SK-N-SH treated with all-trans-retinoic acid at 6 μM for 48 hours (cell line): ENCODE measurements around the gene MTNR1B.

Source experiments
- ARNTL ChIP-seq: fragments of 450-650 bp; formaldehyde crosslinking; IDR thresholded peaks from 2 replicates; pipeline ENCODE4 v1.5.0; 2020; ENCODE audit warnings: low read depth, mild to moderate bottlenecking, moderate library complexity, borderline replicate concordance
- ISL1 ChIP-seq: fragments of 250-450 bp; sonication (Bioruptor Pico); IDR thresholded peaks from 2 replicates; pipeline ENCODE4 v2.1.2; 2022; ENCODE audit warnings: mild to moderate bottlenecking, moderate library complexity
- OSR1 ChIP-seq: fragments of 250-450 bp; sonication (Bioruptor Pico); IDR thresholded peaks from 2 replicates; pipeline ENCODE4 v1.8.0; 2022; ENCODE audit warnings: moderate library complexity, mild to moderate bottlenecking, inconsistent platforms
- PPARA ChIP-seq: fragments of 250-450 bp; sonication (Bioruptor Pico); IDR thresholded peaks from 2 replicates; pipeline ENCODE4 v1.5.0; 2020; ENCODE audit warnings: mild to moderate bottlenecking, borderline replicate concordance
- RARB ChIP-seq: fragments of 250-450 bp; sonication (Bioruptor Pico); IDR thresholded peaks from 2 replicates; pipeline ENCODE4 v1.8.0; 2021; ENCODE audit warnings: mild to moderate bottlenecking, moderate library complexity
- ZC3H10 ChIP-seq: fragments of 250-450 bp; sonication (Bioruptor Pico); IDR thresholded peaks from 2 replicates; pipeline ENCODE4 v1.5.1; 2021; ENCODE audit warnings: mild to moderate bottlenecking, moderate library complexity
- ZFP3 ChIP-seq: fragments of 250-450 bp; sonication (Bioruptor Pico); IDR thresholded peaks from 2 replicates; pipeline ENCODE4 v1.5.0; 2020; ENCODE audit warnings: mild to moderate bottlenecking, moderate library complexity
- ZFP30 ChIP-seq: fragments of 450-650 bp; formaldehyde crosslinking; IDR thresholded peaks from 2 replicates; pipeline ENCODE4 v1.5.0; 2022; ENCODE audit warnings: mild to moderate bottlenecking, moderate library complexity
- ZNF565 ChIP-seq: fragments of 450-650 bp; formaldehyde crosslinking; conservative IDR thresholded peaks from 2 replicates; pipeline ENCODE4 v1.5.0; 2020; ENCODE audit warnings: low read depth, mild to moderate bottlenecking, moderate library complexity
- TF ChIP-seq, protein P1 (sequence below): fragments of 250-450 bp; sonication (Bioruptor Pico); IDR thresholded peaks from 2 replicates; pipeline ENCODE4 v1.5.0; 2020; ENCODE audit warnings: mild to moderate bottlenecking, moderate library complexity
- TF ChIP-seq, protein P2 (sequence below): fragments of 250-450 bp; sonication (Bioruptor Pico); IDR thresholded peaks from 2 replicates; pipeline ENCODE4 v1.5.1; 2021; ENCODE audit warnings: mild to moderate bottlenecking, moderate library complexity
- TF ChIP-seq, protein P3 (sequence below): fragments of 250-450 bp; sonication (Bioruptor Pico); IDR thresholded peaks from 2 replicates; pipeline ENCODE4 v1.5.1; 2020; ENCODE audit warnings: low read depth, mild to moderate bottlenecking, moderate library complexity
- TF ChIP-seq, protein P4 (sequence below): fragments of 250-450 bp; sonication (Bioruptor Pico); IDR thresholded peaks from 2 replicates; pipeline ENCODE4 v1.8.0; 2020; ENCODE audit warnings: mild to moderate bottlenecking, moderate library complexity, borderline replicate concordance

DNA sequence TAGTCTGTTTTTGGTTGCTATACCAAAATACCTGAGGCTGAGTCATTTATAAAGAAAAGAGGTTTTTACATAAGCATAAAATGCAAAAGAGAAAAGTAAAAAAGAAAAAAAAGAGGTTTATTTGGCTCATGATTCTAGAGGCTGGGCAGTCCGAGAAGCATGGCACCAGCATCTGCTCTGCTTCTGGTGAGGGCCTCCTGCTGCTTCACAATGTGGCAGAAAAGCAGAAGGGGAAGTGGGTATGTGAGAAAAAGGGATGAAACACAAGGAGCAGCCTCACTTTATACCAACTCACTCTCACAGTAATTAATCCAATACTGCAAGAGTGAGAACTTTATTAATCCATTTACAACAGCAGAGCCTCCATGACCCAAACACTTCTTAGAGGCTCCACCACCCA, 47.1 kb downstream of the MTNR1B start:
- no peak for TF ChIP-seq ZFP30
- no peak for TF ChIP-seq ZFP3 (CRISPR knock-in tag)
- TF ChIP-seq, protein P1, sequence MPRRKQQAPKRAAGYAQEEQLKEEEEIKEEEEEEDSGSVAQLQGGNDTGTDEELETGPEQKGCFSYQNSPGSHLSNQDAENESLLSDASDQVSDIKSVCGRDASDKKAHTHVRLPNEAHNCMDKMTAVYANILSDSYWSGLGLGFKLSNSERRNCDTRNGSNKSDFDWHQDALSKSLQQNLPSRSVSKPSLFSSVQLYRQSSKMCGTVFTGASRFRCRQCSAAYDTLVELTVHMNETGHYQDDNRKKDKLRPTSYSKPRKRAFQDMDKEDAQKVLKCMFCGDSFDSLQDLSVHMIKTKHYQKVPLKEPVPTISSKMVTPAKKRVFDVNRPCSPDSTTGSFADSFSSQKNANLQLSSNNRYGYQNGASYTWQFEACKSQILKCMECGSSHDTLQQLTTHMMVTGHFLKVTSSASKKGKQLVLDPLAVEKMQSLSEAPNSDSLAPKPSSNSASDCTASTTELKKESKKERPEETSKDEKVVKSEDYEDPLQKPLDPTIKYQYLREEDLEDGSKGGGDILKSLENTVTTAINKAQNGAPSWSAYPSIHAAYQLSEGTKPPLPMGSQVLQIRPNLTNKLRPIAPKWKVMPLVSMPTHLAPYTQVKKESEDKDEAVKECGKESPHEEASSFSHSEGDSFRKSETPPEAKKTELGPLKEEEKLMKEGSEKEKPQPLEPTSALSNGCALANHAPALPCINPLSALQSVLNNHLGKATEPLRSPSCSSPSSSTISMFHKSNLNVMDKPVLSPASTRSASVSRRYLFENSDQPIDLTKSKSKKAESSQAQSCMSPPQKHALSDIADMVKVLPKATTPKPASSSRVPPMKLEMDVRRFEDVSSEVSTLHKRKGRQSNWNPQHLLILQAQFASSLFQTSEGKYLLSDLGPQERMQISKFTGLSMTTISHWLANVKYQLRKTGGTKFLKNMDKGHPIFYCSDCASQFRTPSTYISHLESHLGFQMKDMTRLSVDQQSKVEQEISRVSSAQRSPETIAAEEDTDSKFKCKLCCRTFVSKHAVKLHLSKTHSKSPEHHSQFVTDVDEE = no peak
- TF ChIP-seq, protein P2, sequence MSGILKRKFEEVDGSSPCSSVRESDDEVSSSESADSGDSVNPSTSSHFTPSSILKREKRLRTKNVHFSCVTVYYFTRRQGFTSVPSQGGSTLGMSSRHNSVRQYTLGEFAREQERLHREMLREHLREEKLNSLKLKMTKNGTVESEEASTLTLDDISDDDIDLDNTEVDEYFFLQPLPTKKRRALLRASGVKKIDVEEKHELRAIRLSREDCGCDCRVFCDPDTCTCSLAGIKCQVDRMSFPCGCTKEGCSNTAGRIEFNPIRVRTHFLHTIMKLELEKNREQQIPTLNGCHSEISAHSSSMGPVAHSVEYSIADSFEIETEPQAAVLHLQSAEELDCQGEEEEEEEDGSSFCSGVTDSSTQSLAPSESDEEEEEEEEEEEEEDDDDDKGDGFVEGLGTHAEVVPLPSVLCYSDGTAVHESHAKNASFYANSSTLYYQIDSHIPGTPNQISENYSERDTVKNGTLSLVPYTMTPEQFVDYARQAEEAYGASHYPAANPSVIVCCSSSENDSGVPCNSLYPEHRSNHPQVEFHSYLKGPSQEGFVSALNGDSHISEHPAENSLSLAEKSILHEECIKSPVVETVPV (CRISPR knock-in tag) = no peak
- no peak for TF ChIP-seq ISL1
- no peak for TF ChIP-seq PPARA (CRISPR knock-in tag)
- TF ChIP-seq ZC3H10 (CRISPR knock-in tag) = no peak
- no peak for TF ChIP-seq RARB
- TF ChIP-seq, protein P3, sequence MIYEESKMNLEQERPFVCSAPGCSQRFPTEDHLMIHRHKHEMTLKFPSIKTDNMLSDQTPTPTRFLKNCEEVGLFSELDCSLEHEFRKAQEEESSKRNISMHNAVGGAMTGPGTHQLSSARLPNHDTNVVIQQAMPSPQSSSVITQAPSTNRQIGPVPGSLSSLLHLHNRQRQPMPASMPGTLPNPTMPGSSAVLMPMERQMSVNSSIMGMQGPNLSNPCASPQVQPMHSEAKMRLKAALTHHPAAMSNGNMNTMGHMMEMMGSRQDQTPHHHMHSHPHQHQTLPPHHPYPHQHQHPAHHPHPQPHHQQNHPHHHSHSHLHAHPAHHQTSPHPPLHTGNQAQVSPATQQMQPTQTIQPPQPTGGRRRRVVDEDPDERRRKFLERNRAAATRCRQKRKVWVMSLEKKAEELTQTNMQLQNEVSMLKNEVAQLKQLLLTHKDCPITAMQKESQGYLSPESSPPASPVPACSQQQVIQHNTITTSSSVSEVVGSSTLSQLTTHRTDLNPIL (CRISPR knock-in tag) = no peak
- TF ChIP-seq OSR1 = no peak
- TF ChIP-seq, protein P4, sequence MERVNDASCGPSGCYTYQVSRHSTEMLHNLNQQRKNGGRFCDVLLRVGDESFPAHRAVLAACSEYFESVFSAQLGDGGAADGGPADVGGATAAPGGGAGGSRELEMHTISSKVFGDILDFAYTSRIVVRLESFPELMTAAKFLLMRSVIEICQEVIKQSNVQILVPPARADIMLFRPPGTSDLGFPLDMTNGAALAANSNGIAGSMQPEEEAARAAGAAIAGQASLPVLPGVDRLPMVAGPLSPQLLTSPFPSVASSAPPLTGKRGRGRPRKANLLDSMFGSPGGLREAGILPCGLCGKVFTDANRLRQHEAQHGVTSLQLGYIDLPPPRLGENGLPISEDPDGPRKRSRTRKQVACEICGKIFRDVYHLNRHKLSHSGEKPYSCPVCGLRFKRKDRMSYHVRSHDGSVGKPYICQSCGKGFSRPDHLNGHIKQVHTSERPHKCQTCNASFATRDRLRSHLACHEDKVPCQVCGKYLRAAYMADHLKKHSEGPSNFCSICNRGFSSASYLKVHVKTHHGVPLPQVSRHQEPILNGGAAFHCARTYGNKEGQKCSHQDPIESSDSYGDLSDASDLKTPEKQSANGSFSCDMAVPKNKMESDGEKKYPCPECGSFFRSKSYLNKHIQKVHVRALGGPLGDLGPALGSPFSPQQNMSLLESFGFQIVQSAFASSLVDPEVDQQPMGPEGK (CRISPR knock-in tag) = no peak
- TF ChIP-seq ARNTL (CRISPR knock-in tag) = no peak
- no peak for TF ChIP-seq ZNF565 (CRISPR knock-in tag)
